ENCODE data around the gene NIPAL1.

DNA sequence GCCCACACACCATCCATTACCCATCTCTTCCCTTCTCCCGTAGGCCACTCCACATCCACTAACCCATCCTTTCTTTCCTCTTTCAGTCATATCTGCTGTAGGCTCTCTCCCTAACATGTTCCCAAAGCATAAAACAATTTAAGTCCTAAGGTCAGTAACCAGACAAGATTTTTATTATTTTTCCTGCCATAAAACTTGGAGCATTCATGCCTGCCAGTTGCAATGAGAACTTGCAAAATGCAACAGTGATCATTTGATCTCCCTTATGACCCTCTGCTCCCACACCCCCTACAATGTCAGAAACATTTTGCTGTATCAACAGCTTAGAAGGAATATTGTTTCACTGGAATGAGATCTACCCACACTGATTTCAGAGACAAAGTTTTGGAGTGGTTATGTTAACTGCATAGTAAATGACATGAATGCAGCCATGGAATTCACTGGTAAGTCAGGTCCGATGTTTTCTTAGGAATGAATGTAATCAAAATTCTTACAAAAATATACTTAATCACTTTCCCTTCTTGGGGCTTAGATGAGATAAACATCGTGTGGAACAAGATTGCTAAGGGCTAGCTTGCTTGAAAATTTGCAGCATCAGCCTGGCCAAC lies 5.7 kb downstream of the NIPAL1 start:
- TF ChIP-seq, protein P1, sequence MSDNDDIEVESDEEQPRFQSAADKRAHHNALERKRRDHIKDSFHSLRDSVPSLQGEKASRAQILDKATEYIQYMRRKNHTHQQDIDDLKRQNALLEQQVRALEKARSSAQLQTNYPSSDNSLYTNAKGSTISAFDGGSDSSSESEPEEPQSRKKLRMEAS (IDR thresholded peaks at IDR 0.05), result no peak
- TF ChIP-seq RAD21 (IDR thresholded peaks at IDR 0.05; ENCODE audit: low read depth) (no peak), CREB1 (IDR thresholded peaks at IDR 0.05; ENCODE audit: low read depth) (no peak), YY1 (IDR thresholded peaks at IDR 0.05; ENCODE audit: low read depth) (no peak)
- TF ChIP-seq, protein P2, sequence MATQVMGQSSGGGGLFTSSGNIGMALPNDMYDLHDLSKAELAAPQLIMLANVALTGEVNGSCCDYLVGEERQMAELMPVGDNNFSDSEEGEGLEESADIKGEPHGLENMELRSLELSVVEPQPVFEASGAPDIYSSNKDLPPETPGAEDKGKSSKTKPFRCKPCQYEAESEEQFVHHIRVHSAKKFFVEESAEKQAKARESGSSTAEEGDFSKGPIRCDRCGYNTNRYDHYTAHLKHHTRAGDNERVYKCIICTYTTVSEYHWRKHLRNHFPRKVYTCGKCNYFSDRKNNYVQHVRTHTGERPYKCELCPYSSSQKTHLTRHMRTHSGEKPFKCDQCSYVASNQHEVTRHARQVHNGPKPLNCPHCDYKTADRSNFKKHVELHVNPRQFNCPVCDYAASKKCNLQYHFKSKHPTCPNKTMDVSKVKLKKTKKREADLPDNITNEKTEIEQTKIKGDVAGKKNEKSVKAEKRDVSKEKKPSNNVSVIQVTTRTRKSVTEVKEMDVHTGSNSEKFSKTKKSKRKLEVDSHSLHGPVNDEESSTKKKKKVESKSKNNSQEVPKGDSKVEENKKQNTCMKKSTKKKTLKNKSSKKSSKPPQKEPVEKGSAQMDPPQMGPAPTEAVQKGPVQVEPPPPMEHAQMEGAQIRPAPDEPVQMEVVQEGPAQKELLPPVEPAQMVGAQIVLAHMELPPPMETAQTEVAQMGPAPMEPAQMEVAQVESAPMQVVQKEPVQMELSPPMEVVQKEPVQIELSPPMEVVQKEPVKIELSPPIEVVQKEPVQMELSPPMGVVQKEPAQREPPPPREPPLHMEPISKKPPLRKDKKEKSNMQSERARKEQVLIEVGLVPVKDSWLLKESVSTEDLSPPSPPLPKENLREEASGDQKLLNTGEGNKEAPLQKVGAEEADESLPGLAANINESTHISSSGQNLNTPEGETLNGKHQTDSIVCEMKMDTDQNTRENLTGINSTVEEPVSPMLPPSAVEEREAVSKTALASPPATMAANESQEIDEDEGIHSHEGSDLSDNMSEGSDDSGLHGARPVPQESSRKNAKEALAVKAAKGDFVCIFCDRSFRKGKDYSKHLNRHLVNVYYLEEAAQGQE (IDR thresholded peaks at IDR 0.05; ENCODE audit: low read depth), result no peak

Data from Ishikawa (cell line).